H1 (cell line): ENCODE results near the gene AKR7A2. TPM values are rescaled to one million over a fixed set of nuclear protein-coding genes. Genes with fewer than 3 reads are reported as not detected.

ENCODE experiments used
- CTCF ChIA-PET: fragments of 300-600 bp; sonication (Branson Sonifier 250); formaldehyde crosslinking; loops from one replicate; lab custom pipeline; 2021; ENCODE audit not compliant: partially characterized antibody; lab: Charles Lee
- POLR2A ChIA-PET: fragments of 300-600 bp; sonication (Branson Sonifier 250); formaldehyde crosslinking; loops from one replicate; lab custom pipeline; 2021; ENCODE audit warnings: inconsistent platforms; ENCODE audit not compliant: partially characterized antibody; lab: Charles Lee
- DNase-seq, 2 experiments: peaks; one replicate each; pipeline versions ENCODE4 v3.0.0 to v3.0.0-alpha.2; 2010 to 2022; ENCODE audit warnings: low spot score in 2 of 2, low read depth in 1 of 2, mixed read lengths in 1 of 2
- FAIRE-seq: peaks from 2 replicates; lab custom pipeline; 2011; peaks lifted over from hg19 to GRCh38; lab: Jason Lieb, UNC
- H2AFZ ChIP-seq: 2 replicates; pipeline ENCODE4 v1.8.1; 2012; ENCODE audit warnings: low read length, inconsistent platforms
- H2AK5ac ChIP-seq: 2 replicates; pipeline ENCODE4 v1.6.1; 2013; ENCODE audit warnings: low read depth, low read length
- H2BK120ac ChIP-seq: replicated peaks from 2 replicates; pipeline ENCODE3; 2013; ENCODE audit warnings: low read depth, low read length, inconsistent platforms
- H2BK12ac ChIP-seq: 2 replicates; pipeline ENCODE4 v1.6.1; 2013; ENCODE audit warnings: low read depth, low read length
- H2BK15ac ChIP-seq: 2 replicates; pipeline ENCODE4 v1.6.1; 2013; ENCODE audit warnings: low read length
- H2BK20ac ChIP-seq: 2 replicates; pipeline ENCODE4 v1.6.1; 2013; ENCODE audit warnings: low read length
- H2BK5ac ChIP-seq: 2 replicates; pipeline ENCODE4 v1.6.1; 2013; ENCODE audit warnings: low read depth, low read length
- H3K14ac ChIP-seq: 2 replicates; pipeline ENCODE4 v1.6.1; 2013; ENCODE audit warnings: inconsistent platforms; ENCODE audit not compliant: insufficient read length
- H3K18ac ChIP-seq: 2 replicates; pipeline ENCODE4 v1.6.1; 2013; ENCODE audit warnings: low read length; ENCODE audit errors: extremely low read depth
- H3K23ac ChIP-seq: 2 replicates; pipeline ENCODE4 v1.6.1; 2013; ENCODE audit warnings: inconsistent platforms; ENCODE audit not compliant: insufficient read length
- H3K23me2 ChIP-seq: 2 replicates; pipeline ENCODE4 v1.6.1; 2013; ENCODE audit warnings: low read depth, low read length
- H3K27ac ChIP-seq: 2 replicates; pipeline ENCODE4 v1.6.1; 2011; ENCODE audit warnings: low read depth, low read length, inconsistent platforms
- H3K27me3 ChIP-seq, 4 experiments: replicated peaks in 1 of 4; 1 replicate in 1 of 4; 2 replicates in 3 of 4; pipeline versions ENCODE4 v1.6.1 to v1.8.1; 2011 to 2013; ENCODE audit warnings: low read length in 3 of 4, mild to moderate bottlenecking in 3 of 4, inconsistent platforms in 2 of 4, mixed read lengths in 2 of 4, moderate library complexity in 1 of 4; ENCODE audit not compliant: control insufficient read depth in 3 of 4, insufficient read depth in 3 of 4; ENCODE audit errors: extremely low read depth in 1 of 4
- H3K36me3 ChIP-seq, 4 experiments: 2 replicates each; pipeline versions ENCODE4 v1.6.1 to v1.8.1; 2011 to 2013; ENCODE audit warnings: mild to moderate bottlenecking in 4 of 4, low read length in 3 of 4, moderate library complexity in 2 of 4, control low read depth in 1 of 4, inconsistent platforms in 1 of 4; ENCODE audit not compliant: insufficient read depth in 4 of 4, control insufficient read depth in 2 of 4
- H3K4ac ChIP-seq: replicated peaks from 2 replicates; pipeline ENCODE3; 2013; ENCODE audit warnings: low read length, low read depth, mixed read lengths, inconsistent platforms; ENCODE audit not compliant: insufficient read length
- H3K4me1 ChIP-seq, 4 experiments: replicated peaks in 1 of 4; 1 replicate in 1 of 4; 2 replicates in 3 of 4; pipeline versions ENCODE4 v1.6.1 to v1.8.1; 2011 to 2013; ENCODE audit warnings: low read length in 3 of 4, inconsistent platforms in 2 of 4, mixed read lengths in 1 of 4; ENCODE audit not compliant: insufficient read depth in 4 of 4, control insufficient read depth in 3 of 4
- H3K4me2 ChIP-seq, 2 experiments: 2 replicates each; pipeline versions ENCODE4 v1.6.1 to v1.8.1; 2011 to 2013; ENCODE audit warnings: low read depth in 2 of 2, low read length in 2 of 2, control low read depth in 1 of 2, inconsistent platforms in 1 of 2, mild to moderate bottlenecking in 1 of 2; ENCODE audit not compliant: insufficient read depth in 1 of 2
- H3K4me3 ChIP-seq, 4 experiments: fragments of 200-600, 300-600 bp in 1 of 4; sonication (generic), shearing (Covaris generic), sonication (Bioruptor Twin) in 1 of 4; 2 replicates each; pipeline versions ENCODE4 v1.5.1 to v1.8.1; 2011 to 2016; ENCODE audit warnings: low read length in 4 of 4, low read depth in 3 of 4, control low read depth in 2 of 4, inconsistent platforms in 2 of 4, mild to moderate bottlenecking in 2 of 4, mixed read lengths in 1 of 4, moderate library complexity in 1 of 4; ENCODE audit not compliant: insufficient read depth in 2 of 4; ENCODE audit errors: extremely low read depth in 1 of 4
- H3K56ac ChIP-seq: replicated peaks from 2 replicates; pipeline ENCODE3; 2013; ENCODE audit warnings: low read depth, mild to moderate bottlenecking, mixed read lengths, low read length, inconsistent platforms; ENCODE audit not compliant: insufficient read length
- H3K79me1 ChIP-seq: 2 replicates; pipeline ENCODE4 v1.6.1; 2013; ENCODE audit warnings: low read depth, low read length, control low read depth
- H3K79me2 ChIP-seq, 2 experiments: 2 replicates each; pipeline versions ENCODE4 v1.6.1 to v1.8.1; 2012 to 2013; ENCODE audit warnings: low read length in 2 of 2, mild to moderate bottlenecking in 2 of 2, inconsistent platforms in 1 of 2; ENCODE audit not compliant: insufficient read depth in 2 of 2, control insufficient read depth in 1 of 2
- H3K9ac ChIP-seq, 4 experiments: replicated peaks in 1 of 4; 1 replicate in 1 of 4; 2 replicates in 3 of 4; pipeline versions ENCODE4 v1.6.1 to v1.8.1; 2011 to 2013; ENCODE audit warnings: low read depth in 3 of 4, low read length in 3 of 4, control low read depth in 2 of 4, mild to moderate bottlenecking in 2 of 4, moderate library complexity in 2 of 4, inconsistent platforms in 1 of 4; ENCODE audit errors: extremely low read depth in 1 of 4
- H3K9me3 ChIP-seq, 2 experiments: 2 replicates each; pipeline versions ENCODE4 v1.6.1 to v1.8.1; 2012 to 2013; ENCODE audit warnings: mild to moderate bottlenecking in 2 of 2, moderate library complexity in 2 of 2, control low read depth in 1 of 2, inconsistent platforms in 1 of 2, low read depth in 1 of 2, low read length in 1 of 2, mixed read lengths in 1 of 2; ENCODE audit not compliant: insufficient read depth in 2 of 2
- H4K20me1 ChIP-seq, 2 experiments: replicated peaks in 1 of 2; 2 replicates each; pipeline versions ENCODE3 to v1.8.1; 2011 to 2013; ENCODE audit warnings: inconsistent platforms in 2 of 2, low read length in 2 of 2, mild to moderate bottlenecking in 1 of 2; ENCODE audit not compliant: insufficient read depth in 2 of 2, control insufficient read depth in 1 of 2
- H4K5ac ChIP-seq: 2 replicates; pipeline ENCODE4 v1.6.1; 2013; ENCODE audit warnings: low read length, low read depth, mixed read lengths, inconsistent platforms; ENCODE audit not compliant: insufficient read length
- H4K8ac ChIP-seq: 2 replicates; pipeline ENCODE4 v1.8.0; 2013; ENCODE audit warnings: mild to moderate bottlenecking, moderate library complexity, low read length, inconsistent platforms; ENCODE audit not compliant: insufficient read depth; ENCODE audit errors: extremely low read depth
- H4K91ac ChIP-seq: replicated peaks from 2 replicates; pipeline ENCODE3; 2013; ENCODE audit warnings: low read length, mixed read lengths, inconsistent platforms; ENCODE audit not compliant: insufficient read length
- CTCF ChIP-seq, 3 experiments: IDR thresholded peaks; 1 replicate in 2 of 3; 2 replicates in 1 of 3; pipeline versions ENCODE4 v1.5.1 to v1.6.1; 2011; ENCODE audit warnings: low read length in 3 of 3, mild to moderate bottlenecking in 3 of 3, inconsistent platforms in 2 of 3, low read depth in 1 of 3, moderate library complexity in 1 of 3; ENCODE audit not compliant: insufficient read depth in 1 of 3; ENCODE audit errors: control extremely low read depth in 1 of 3
- JUND ChIP-seq: IDR thresholded peaks from 2 replicates; pipeline ENCODE4 v1.6.1; 2011; ENCODE audit warnings: mild to moderate bottlenecking, improper control_type of control experiment, low read length
- KDM5A ChIP-seq: fragments of 200-600 bp; IDR thresholded peaks from 2 replicates; pipeline ENCODE4 v1.7.1; 2012; ENCODE audit warnings: mild to moderate bottlenecking, low read length, inconsistent platforms, mixed read lengths
- SIX5 ChIP-seq: IDR thresholded peaks from 2 replicates; pipeline ENCODE4 v1.6.1; 2011; ENCODE audit warnings: mild to moderate bottlenecking, low read depth, low read length
- WGBS, 2 experiments: shearing (Covaris generic) in 1 of 2; methylation state at CpG; one replicate each; pipeline versions ENCODE4 v1.1.6 to v1.1.7; 2013 to 2015; ENCODE audit warnings: low lambda C conversion rate in 2 of 2, mixed read lengths in 2 of 2, inconsistent platforms in 1 of 2, low coverage in 1 of 2, missing lambda C conversion rate in 1 of 2; ENCODE audit not compliant: insufficient replicate concordance in 2 of 2, insufficient coverage in 1 of 2, insufficient read length in 1 of 2; ENCODE audit errors: extremely low coverage in 1 of 2, missing lambda C conversion rate in 1 of 2; 5-methylcytosine and 5-hydroxymethylcytosine counted together
- polyA plus RNA-seq, 7 experiments: library from polyadenylated mRNA; depleted of rRNA in 3 of 7; stranded (reverse) in 5 of 7; unstranded in 2 of 7; fragments of >200 nt in 5 of 7; fragments of 200-250 nt in 2 of 7; gene quantifications; 1 replicate in 5 of 7; 2 replicates in 1 of 7; 4 replicates in 1 of 7; pipeline versions ENCODE4 v1.2.1 to v1.2.3, GENCODE V29; 2011 to 2013; ENCODE audit warnings: missing spikeins in 2 of 7, mixed read lengths in 2 of 7
- total RNA-seq: library from RNA; stranded (reverse); fragmentation: NEBNext Ultra II Directional; extraction: Animal tissue kit (Norgen Biotek cat#: 25700); gene quantifications from 2 replicates; pipeline ENCODE4 v1.2.1, GENCODE V29; 2021
- TF ChIP-seq, protein P1 (sequence below): IDR thresholded peaks from 2 replicates; pipeline ENCODE4 v1.6.1; 2012; ENCODE audit warnings: low read length, inconsistent platforms
- TF ChIP-seq, protein P2 (sequence below): IDR thresholded peaks from 2 replicates; pipeline ENCODE4 v1.6.1; 2011; ENCODE audit warnings: low read length, improper control_type of control experiment

Gene AKR7A2
- total and polyA plus RNA-seq, 2 of the 8 experiments (the other 6 are each of a cell fraction or from before 2014, with no cell fraction given), result 32.0 to 48.3 TPM

GRCh38 chr1:19348441-19349198 lies 36.7 kb upstream of the AKR7A2 start:
- Histone ChIP-seq H3K4me2 (no peak overlapping the region), H3K79me2 (no peaks in the 10 kb centered on the region), H3K14ac (no peak overlapping the region), H3K4ac (no peak overlapping the region), H3K9ac (no peak overlapping the region), H3K79me1 (no peaks in the 10 kb centered on the region; the same call in none of the 2 replicates), H4K91ac (no peak overlapping the region), H2AK5ac (no peak overlapping the region), H4K8ac (no peak overlapping the region), H3K27ac (no peak overlapping the region), H4K20me1 (peaks cover 0 to 1% of the 10 kb centered on the region in 2 experiments), H2BK20ac (no peak overlapping the region), H3K27me3 (no peaks in the 10 kb centered on the region), H3K23me2 (no peaks in the 10 kb centered on the region), H3K23ac (no peak overlapping the region), H3K4me3 (no peak overlapping the region), H2BK15ac (no peak overlapping the region), H2AFZ (no peak overlapping the region), H3K9me3 (no peaks in the 10 kb centered on the region), H2BK12ac (no peak overlapping the region), H3K18ac (no peak overlapping the region), H2BK120ac (no peak overlapping the region), H2BK5ac (no peak overlapping the region), H4K5ac (no peak overlapping the region), H3K4me1 (peaks cover 0 to 11% (median 7%) of the 10 kb centered on the region in 4 experiments; a peak in 5 of 7 replicates), H3K36me3 (peaks cover under 1 to 23% (median 6%) of the 10 kb centered on the region in 4 experiments; a peak in 5 of 8 replicates), H3K56ac (no peak overlapping the region)
- CTCF ChIA-PET, result interaction anchor here (0.6 to 2.1 kb wide), 15 partner anchors 10 to 355 kb away, joined by 3 to 7 read pairs (median 3); no protein-coding TSS in a partner anchor
- 87% methylated on average over 15 of the region's 15 CpGs; no CpG with 5 or more reads in 1 of the 2 experiments for WGBS, 2 experiments
- FAIRE-seq (no peak), DNase-seq (no peak)
- POLR2A ChIA-PET, result no interaction called here
- TF ChIP-seq JUND (no peak), KDM5A (no peak), SIX5 (no peak), CTCF (IDR thresholded peaks at IDR 0.05; ENCODE audit: control extremely low read depth in 1 of 3, insufficient read depth in 1 of 3, low read depth in 1 of 3, low read length in 3 of 3) (no peak)
- TF ChIP-seq, protein P1, sequence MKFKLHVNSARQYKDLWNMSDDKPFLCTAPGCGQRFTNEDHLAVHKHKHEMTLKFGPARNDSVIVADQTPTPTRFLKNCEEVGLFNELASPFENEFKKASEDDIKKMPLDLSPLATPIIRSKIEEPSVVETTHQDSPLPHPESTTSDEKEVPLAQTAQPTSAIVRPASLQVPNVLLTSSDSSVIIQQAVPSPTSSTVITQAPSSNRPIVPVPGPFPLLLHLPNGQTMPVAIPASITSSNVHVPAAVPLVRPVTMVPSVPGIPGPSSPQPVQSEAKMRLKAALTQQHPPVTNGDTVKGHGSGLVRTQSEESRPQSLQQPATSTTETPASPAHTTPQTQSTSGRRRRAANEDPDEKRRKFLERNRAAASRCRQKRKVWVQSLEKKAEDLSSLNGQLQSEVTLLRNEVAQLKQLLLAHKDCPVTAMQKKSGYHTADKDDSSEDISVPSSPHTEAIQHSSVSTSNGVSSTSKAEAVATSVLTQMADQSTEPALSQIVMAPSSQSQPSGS, result no peak
- TF ChIP-seq, protein P2, sequence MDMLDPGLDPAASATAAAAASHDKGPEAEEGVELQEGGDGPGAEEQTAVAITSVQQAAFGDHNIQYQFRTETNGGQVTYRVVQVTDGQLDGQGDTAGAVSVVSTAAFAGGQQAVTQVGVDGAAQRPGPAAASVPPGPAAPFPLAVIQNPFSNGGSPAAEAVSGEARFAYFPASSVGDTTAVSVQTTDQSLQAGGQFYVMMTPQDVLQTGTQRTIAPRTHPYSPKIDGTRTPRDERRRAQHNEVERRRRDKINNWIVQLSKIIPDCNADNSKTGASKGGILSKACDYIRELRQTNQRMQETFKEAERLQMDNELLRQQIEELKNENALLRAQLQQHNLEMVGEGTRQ, result no peak
